Rectal smooth muscle tissue (tissue), 1 donor: Measurements from ENCODE around the gene HOXB5.

ENCODE experiments used
- H3K27ac ChIP-seq: one replicate; pipeline ENCODE4 v1.7.0; 2013; ENCODE audit warnings: low read depth, low read length, inconsistent platforms
- H3K27me3 ChIP-seq: one replicate; pipeline ENCODE4 v1.7.0; 2013; ENCODE audit warnings: low read length; ENCODE audit not compliant: control insufficient read depth, insufficient read depth
- H3K36me3 ChIP-seq: one replicate; pipeline ENCODE4 v1.7.0; 2013; ENCODE audit warnings: low read length; ENCODE audit not compliant: control insufficient read depth, insufficient read depth
- H3K4me1 ChIP-seq: one replicate; pipeline ENCODE4 v1.7.0; 2013; ENCODE audit warnings: low read length; ENCODE audit not compliant: control insufficient read depth, insufficient read depth
- H3K4me3 ChIP-seq: one replicate; pipeline ENCODE4 v1.7.0; 2013; ENCODE audit warnings: low read length
- H3K9ac ChIP-seq: one replicate; pipeline ENCODE4 v1.7.0; 2013; ENCODE audit warnings: low read length

HOXB5 gene

DNA sequence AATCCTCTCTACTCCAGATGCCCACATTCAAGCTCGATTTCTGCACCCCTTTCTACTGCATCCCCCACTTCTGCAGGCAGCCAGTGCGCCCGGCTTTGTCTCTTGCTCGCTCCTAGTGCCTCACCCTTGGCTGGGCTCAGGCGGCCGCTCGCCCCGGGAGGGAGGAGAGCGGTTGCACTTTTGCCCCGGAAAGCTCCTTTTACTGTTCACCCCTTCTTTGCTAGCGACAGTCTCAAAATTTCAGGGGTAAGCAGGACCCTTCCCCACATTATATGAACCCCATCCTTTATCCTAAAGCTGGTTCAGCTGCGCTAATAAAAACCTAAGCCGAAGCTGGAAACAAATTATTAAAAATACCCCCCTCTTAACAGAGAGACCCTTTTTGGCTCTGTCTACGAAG lies 1.0 kb downstream of the HOXB5 start:
- H3K27me3 ChIP-seq = no peaks in the 10 kb centered on the region
- H3K27ac ChIP-seq = peak overlapping the region; percentile 90
- no peak overlapping the region for H3K9ac ChIP-seq
- peak overlapping the region; percentile 94 for H3K4me3 ChIP-seq
- no peaks in the 10 kb centered on the region for H3K36me3 ChIP-seq
- peaks cover 21% of the 10 kb centered on the region for H3K4me1 ChIP-seq

DNA sequence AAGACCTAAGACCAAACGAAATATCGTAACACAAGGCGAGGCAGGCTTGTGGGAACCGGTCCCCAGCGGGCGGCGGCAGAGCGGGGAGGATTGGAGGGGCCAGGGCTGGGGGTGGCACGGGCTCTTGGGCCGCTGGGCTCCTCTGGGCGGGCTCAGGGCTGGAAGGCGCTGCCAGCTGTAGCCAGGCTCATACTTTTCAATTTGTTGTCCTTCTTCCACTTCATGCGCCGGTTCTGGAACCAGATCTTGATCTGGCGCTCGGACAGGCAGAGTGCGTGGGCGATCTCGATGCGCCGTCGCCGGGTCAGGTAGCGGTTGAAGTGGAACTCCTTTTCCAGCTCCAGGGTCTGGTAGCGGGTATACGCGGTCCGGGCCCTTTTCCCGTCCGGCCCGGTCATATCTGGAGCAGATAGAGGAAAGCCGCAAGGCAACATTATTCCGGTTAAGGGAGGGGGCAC lies 1.5 kb downstream of the HOXB5 start:
- Histone ChIP-seq H3K4me1 (peaks cover 25% of the 10 kb centered on the region), H3K27me3 (no peaks in the 10 kb centered on the region), H3K4me3 (peak overlapping the region; percentile 94), H3K36me3 (no peaks in the 10 kb centered on the region), H3K9ac (no peak overlapping the region), H3K27ac (peak overlapping the region; percentile 90)

DNA sequence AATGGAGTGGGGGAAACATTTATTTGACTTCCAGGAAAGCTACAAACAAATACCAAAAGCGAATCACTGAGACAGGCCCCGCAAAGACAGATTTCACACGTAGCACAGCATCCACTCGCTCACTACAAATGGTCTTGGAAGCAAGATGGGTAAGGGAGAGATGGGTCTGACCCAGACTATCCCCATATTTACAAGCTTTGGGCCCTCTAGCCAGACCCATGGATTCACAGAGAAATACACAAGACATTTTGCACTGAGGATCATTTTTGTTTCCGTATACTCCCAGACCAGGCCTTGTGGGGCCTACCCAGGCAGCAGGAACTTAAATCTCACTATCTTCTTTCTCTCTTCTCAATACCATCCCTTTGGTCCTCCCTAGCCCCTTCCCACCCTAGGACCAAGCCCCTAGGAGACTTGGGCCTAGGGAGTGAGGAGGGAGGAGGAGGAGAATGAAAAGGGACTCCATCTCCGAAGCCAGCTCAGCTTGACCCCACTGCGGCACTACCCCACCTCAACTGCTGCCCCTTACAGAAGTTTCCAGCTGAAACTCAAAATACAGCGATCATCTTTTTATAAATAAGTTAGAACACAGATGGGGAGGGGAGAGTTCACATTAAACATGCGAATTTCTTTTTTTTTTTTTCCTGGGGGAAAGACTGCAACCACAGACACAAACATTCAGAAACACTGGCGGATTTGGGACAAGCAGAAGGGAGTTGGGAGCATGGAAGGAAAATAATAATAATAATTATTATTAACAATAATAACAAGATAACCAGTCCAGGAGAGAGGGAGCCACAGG lies 2.1 kb downstream of the HOXB5 start:
- peak overlapping the region; percentile 90 for H3K27ac ChIP-seq
- H3K36me3 ChIP-seq = no peaks in the 10 kb centered on the region
- H3K27me3 ChIP-seq = no peaks in the 10 kb centered on the region
- H3K4me1 ChIP-seq = peaks cover 28% of the 10 kb centered on the region
- H3K4me3 ChIP-seq = peak overlapping the region; percentile 94
- H3K9ac ChIP-seq = peak overlapping the region; percentile 5

DNA sequence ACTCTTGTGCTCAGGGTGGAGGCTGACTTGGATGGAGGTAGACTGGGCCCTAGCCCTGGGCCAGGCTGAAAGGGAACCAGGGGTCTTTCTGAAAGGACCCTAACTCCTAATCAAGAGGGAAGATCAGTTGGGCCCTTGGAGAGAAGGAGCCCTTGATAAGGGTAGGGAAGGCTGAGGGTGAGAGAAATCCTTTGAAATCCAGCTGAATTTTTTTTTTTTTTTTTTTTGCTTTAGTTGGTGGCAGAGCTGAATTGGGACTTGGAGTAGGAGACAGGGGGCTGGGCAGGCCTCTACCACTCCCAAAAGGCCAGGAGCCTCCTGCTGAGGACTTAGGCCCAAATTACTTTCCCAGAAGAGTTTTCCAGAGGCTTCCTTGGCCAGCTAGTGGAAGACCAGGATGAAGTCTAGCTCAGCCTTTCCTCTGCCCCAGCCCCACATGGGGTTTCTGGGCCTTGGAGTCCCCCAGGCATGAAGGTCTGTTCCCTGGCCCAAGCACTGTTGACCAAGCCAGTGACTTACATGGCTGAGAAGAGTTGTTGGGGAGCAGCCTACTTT lies 2.9 kb downstream of the HOXB5 start:
- H3K36me3 ChIP-seq = no peaks in the 10 kb centered on the region
- peak overlapping the region; percentile 94 for H3K4me3 ChIP-seq
- peaks cover 25% of the 10 kb centered on the region for H3K4me1 ChIP-seq
- peak overlapping the region; percentile 5 for H3K9ac ChIP-seq
- no peaks in the 10 kb centered on the region for H3K27me3 ChIP-seq
- peak overlapping the region; percentile 90 for H3K27ac ChIP-seq

- peaks cover 18% of the 10 kb centered on the region for H3K4me1 ChIP-seq
- no peaks in the 10 kb centered on the region for H3K27me3 ChIP-seq
- H3K9ac ChIP-seq = peak within 1 kb of the TSS; percentile 19
- H3K4me3 ChIP-seq = peak within 1 kb of the TSS; percentile 94
- no peaks in the 10 kb centered on the region for H3K36me3 ChIP-seq
- H3K27ac ChIP-seq = peak within 1 kb of the TSS; percentile 90
Measured at GRCh38 chr17:48589831-48590606, 3.6 kb downstream of the HOXB5 start, which contains the start of gene HOXB3. HOXB3 (minus strand) TSS chr17:48590241; CDS start chr17:48552474, 37,767 bp downstream.

- peak overlapping the region; percentile 94 for H3K4me3 ChIP-seq
- peaks cover 18% of the 10 kb centered on the region for H3K4me1 ChIP-seq
- H3K27me3 ChIP-seq = no peaks in the 10 kb centered on the region
Measured at GRCh38 chr17:48589060-48589830, 4.3 kb downstream of the HOXB5 start.

GRCh38 chr17:48588528-48588927 lies 5.1 kb downstream of the HOXB5 start:
- Histone ChIP-seq H3K4me3 (peak overlapping the region; percentile 94), H3K27ac (peak overlapping the region; percentile 90), H3K27me3 (no peaks in the 10 kb centered on the region), H3K4me1 (peaks cover 24% of the 10 kb centered on the region), H3K9ac (no peak overlapping the region), H3K36me3 (no peaks in the 10 kb centered on the region)

More at GRCh38 chr17:48589060-48589830, 4.3 kb downstream of the HOXB5 start:
- H3K27ac ChIP-seq = peak overlapping the region; percentile 90
- H3K36me3 ChIP-seq = no peaks in the 10 kb centered on the region
- peak overlapping the region; percentile 19 for H3K9ac ChIP-seq

GRCh38 chr17:48588074-48588415 lies 5.5 kb downstream of the HOXB5 start:
- H3K27me3 ChIP-seq = no peaks in the 10 kb centered on the region

GRCh38 chr17:48587276-48588073 lies 6.1 kb downstream of the HOXB5 start:
- peaks cover 33% of the 10 kb centered on the region for H3K4me1 ChIP-seq
- no peaks in the 10 kb centered on the region for H3K27me3 ChIP-seq
- peak overlapping the region; percentile 94 for H3K4me3 ChIP-seq
- H3K36me3 ChIP-seq = no peaks in the 10 kb centered on the region
- peak overlapping the region; percentile 24 for H3K9ac ChIP-seq
- H3K27ac ChIP-seq = peak overlapping the region; percentile 90

More at GRCh38 chr17:48588074-48588415, 5.5 kb downstream of the HOXB5 start:
- peaks cover 29% of the 10 kb centered on the region for H3K4me1 ChIP-seq
- peak overlapping the region; percentile 94 for H3K4me3 ChIP-seq
- H3K36me3 ChIP-seq = no peaks in the 10 kb centered on the region
- H3K27ac ChIP-seq = peak overlapping the region; percentile 90
- H3K9ac ChIP-seq = no peak overlapping the region

- Histone ChIP-seq H3K9ac (peak overlapping the region; percentile 35), H3K36me3 (no peaks in the 10 kb centered on the region), H3K27ac (peak overlapping the region; percentile 90), H3K4me1 (peaks cover 33% of the 10 kb centered on the region), H3K4me3 (peak overlapping the region; percentile 94), H3K27me3 (no peaks in the 10 kb centered on the region)
Measured at GRCh38 chr17:48586355-48587258, 7.0 kb downstream of the HOXB5 start.
